SHP77 (cell line): ENCODE results near the gene ABL2.
"Not testable (repeated sequence)": the region's sequence is repeated elsewhere in the genome, so short reads cannot be mapped to it uniquely, and the experiment has no call there.

Experiments used
- DNase-seq, 2 experiments: peaks; one replicate each; lab custom pipeline; 2025; lab: John Stamatoyannopoulos, UW

Gene ABL2

GRCh38 chr1:179169616-179170467 lies 59.6 kb downstream of the ABL2 start:
- DNase-seq, result no peak

- DNase-seq, result no peak
These were observed 60.9 kb downstream of the ABL2 start for GRCh38 chr1:179168536-179168935.

GRCh38 chr1:179167955-179168354 lies 61.5 kb downstream of the ABL2 start:
- no peak for DNase-seq

- no peak for DNase-seq
These were observed 62.1 kb downstream of the ABL2 start for GRCh38 chr1:179167418-179167777.

GRCh38 chr1:179166663-179167417 lies 62.6 kb downstream of the ABL2 start:
- no peak for DNase-seq

- no peak for DNase-seq
These were observed 65.0 kb downstream of the ABL2 start for GRCh38 chr1:179164494-179164893.

- DNase-seq, result no peak
These were observed 72.8 kb downstream of the ABL2 start for GRCh38 chr1:179156708-179157107.

- DNase-seq, result no peak
These were observed 73.5 kb downstream of the ABL2 start for GRCh38 chr1:179156026-179156425.

GRCh38 chr1:179155615-179156014 lies 73.9 kb downstream of the ABL2 start:
- DNase-seq, result no peak

- no peak for DNase-seq
These were observed 75.0 kb downstream of the ABL2 start for GRCh38 chr1:179154437-179154836.

- no peak for DNase-seq
These were observed 76.3 kb downstream of the ABL2 start for GRCh38 chr1:179153217-179153616.

GRCh38 chr1:179151908-179152682 lies 77.4 kb downstream of the ABL2 start:
- DNase-seq, result no peak

GRCh38 chr1:179146911-179147310 lies 82.6 kb downstream of the ABL2 start:
- no peak for DNase-seq

GRCh38 chr1:179146476-179146875 lies 83.0 kb downstream of the ABL2 start:
- no peak for DNase-seq

GRCh38 chr1:179145521-179145920 lies 84.0 kb downstream of the ABL2 start:
- no peak for DNase-seq

GRCh38 chr1:179144626-179145025 lies 84.9 kb downstream of the ABL2 start:
- DNase-seq, result no peak

GRCh38 chr1:179143322-179143721 lies 86.2 kb downstream of the ABL2 start:
- no peak for DNase-seq

GRCh38 chr1:179142889-179143299 lies 86.6 kb downstream of the ABL2 start:
- DNase-seq, result no peak

- DNase-seq, result no peak
These were observed 87.8 kb downstream of the ABL2 start for GRCh38 chr1:179141592-179142251.

GRCh38 chr1:179138755-179139154 lies 90.7 kb downstream of the ABL2 start:
- not testable (repeated sequence) for DNase-seq

GRCh38 chr1:179137617-179138255 lies 91.7 kb downstream of the ABL2 start:
- DNase-seq, result no peak
